Measurements from ENCODE around the gene RUSF1.

DNA sequence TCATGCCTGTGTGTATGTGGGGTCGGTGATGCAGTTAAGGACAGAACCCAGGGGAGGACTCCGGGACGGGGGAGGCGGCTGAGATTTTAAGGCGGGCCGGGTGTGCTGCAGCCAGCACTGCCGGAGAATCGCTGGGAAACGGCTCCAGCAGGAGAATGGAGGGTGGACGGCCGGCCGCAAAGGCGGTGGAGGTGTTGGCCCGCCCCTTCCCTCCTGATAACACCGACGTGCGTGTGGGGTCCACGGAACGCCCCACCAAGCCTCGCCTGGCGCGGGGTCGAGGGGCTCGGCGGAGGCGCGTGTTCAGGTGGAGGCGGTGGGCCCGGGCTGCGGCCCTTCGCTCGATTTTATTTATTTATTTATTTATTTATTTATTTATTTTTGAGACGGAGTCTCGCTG lies 66.2 kb downstream of the RUSF1 start:
- TF ChIP-seq SP1 (IDR thresholded peaks at IDR 0.05) (no peak), FOXK2 (IDR thresholded peaks at IDR 0.05) (no peak), FOXM1 (IDR thresholded peaks at IDR 0.05; ENCODE audit: borderline replicate concordance) (no peak), L3MBTL2 (conservative IDR thresholded peaks at IDR 0.05) (no peak), LEF1 (IDR thresholded peaks at IDR 0.05; ENCODE audit: borderline replicate concordance) (no peak), SUZ12 (IDR thresholded peaks at IDR 0.05) (no peak), FOXA1 (IDR thresholded peaks at IDR 0.05) (no peak), PKNOX1 (IDR thresholded peaks at IDR 0.05) (no peak), BHLHE40 (IDR thresholded peaks at IDR 0.05; ENCODE audit: borderline replicate concordance) (no peak), CTBP1 (IDR thresholded peaks at IDR 0.05; ENCODE audit: borderline replicate concordance) (no peak), TARDBP (IDR thresholded peaks at IDR 0.05) (no peak), NFRKB (IDR thresholded peaks at IDR 0.05) (no peak)

Measured in HEK293T (cell line).